Measurements from ENCODE around the gene ZNF444. TPM values are rescaled to one million over a fixed set of nuclear protein-coding genes. Genes with fewer than 3 reads are reported as not detected.
"Not testable (repeated sequence)": the region's sequence is repeated elsewhere in the genome, so short reads cannot be mapped to it uniquely, and the experiment has no call there.

ZNF444 gene
- total RNA-seq, 2 donors from 2014 or later: 62.0 to 105 TPM

DNA sequence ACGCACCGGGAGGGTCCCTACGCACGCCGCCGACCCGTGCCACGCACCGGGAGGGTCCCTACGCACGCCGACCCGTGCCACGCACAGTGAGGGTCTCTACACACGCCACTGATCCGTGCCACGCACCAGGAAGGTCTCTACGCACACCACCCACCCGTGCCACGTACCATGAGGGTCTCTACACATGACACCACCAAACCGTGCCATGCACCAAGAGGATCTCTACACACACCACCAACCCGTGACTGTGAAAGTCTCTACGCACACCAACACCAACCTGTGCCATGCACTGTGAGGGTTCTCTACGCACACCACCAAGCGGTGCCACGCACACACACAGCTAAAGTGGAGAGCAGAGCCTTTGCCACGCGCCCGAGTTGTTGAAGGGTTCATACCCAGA lies 36.7 kb upstream of the ZNF444 start:
- WGBS: 97% methylated on average over 22 of the region's 29 CpGs
- peaks cover 17% of the 10 kb centered on the region for H3K4me1 ChIP-seq (replicated peaks)
- intact Hi-C loops (cut with DNase I): loop anchor here (2.0 kb wide), 2 partner anchors 36 to 68 kb away; partner anchors contain the start of gene ZNF444

DNA sequence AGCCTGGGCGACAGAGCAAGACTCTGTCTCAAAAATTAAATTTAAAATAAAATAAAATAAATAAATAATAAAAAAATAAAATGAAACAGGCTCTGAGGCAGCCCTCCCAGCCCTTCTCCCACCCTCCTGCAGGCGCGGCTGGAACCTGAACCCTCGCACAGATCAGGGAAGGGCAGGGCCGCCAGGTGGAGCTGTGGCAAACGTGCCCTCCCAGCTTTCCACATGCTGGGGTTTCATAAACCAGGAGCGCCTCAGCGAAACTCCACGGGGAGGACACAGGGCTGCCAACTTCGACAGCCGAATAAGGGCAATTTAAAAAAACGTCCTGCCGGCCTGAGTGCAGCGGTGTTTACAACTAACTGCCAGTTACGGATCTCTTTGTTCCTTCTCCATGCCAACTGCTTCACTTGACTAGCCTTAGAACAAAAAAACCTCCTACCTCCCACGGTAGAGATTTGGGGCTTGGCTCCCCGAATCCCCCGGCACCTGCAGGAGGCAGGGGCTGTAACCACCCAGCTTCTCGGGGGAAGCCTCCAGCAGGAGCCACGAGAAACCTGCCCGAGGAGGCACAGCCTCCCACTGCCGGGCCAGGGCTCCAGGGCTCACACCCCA lies 35.9 kb upstream of the ZNF444 start:
- peak; percentile 93 for DNase-seq (ENCODE audit: low spot score)
- Histone ChIP-seq H3K4me3 (peak overlapping the region in 1 of 2 donors; percentile 1), H3K36me3 (peaks cover 0 to 4% of the 10 kb centered on the region in 2 donors), H3K27ac (peak overlapping the region; percentile 77 to 83), H3K4me1 (replicated peaks) (peaks cover 18% of the 10 kb centered on the region), H3K27me3 (replicated peaks; ENCODE audit: insufficient read depth) (no peaks in the 10 kb centered on the region), H3K9me3 (no peaks in the 10 kb centered on the region)
- intact Hi-C loops (cut with DNase I): loop anchor here (2.0 kb wide), 2 partner anchors 36 to 68 kb away; partner anchors contain the start of gene ZNF444
- WGBS: 11% methylated on average over 22 of the region's 22 CpGs
- TF ChIP-seq, protein P1, sequence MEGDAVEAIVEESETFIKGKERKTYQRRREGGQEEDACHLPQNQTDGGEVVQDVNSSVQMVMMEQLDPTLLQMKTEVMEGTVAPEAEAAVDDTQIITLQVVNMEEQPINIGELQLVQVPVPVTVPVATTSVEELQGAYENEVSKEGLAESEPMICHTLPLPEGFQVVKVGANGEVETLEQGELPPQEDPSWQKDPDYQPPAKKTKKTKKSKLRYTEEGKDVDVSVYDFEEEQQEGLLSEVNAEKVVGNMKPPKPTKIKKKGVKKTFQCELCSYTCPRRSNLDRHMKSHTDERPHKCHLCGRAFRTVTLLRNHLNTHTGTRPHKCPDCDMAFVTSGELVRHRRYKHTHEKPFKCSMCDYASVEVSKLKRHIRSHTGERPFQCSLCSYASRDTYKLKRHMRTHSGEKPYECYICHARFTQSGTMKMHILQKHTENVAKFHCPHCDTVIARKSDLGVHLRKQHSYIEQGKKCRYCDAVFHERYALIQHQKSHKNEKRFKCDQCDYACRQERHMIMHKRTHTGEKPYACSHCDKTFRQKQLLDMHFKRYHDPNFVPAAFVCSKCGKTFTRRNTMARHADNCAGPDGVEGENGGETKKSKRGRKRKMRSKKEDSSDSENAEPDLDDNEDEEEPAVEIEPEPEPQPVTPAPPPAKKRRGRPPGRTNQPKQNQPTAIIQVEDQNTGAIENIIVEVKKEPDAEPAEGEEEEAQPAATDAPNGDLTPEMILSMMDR (IDR thresholded peaks at IDR 0.05): peak; percentile 70 to 93 (median 88)
- TF ChIP-seq POLR2AphosphoS5 (IDR thresholded peaks at IDR 0.05) (peak; percentile 90), POLR2A (IDR thresholded peaks at IDR 0.05) (no peak)

More for the DNA sequence above, 36.7 kb upstream of the ZNF444 start:
- no peak for DNase-seq (ENCODE audit: low spot score)
- no peak for TF ChIP-seq POLR2A (IDR thresholded peaks at IDR 0.05)
- TF ChIP-seq POLR2AphosphoS5 (IDR thresholded peaks at IDR 0.05): no peak
- TF ChIP-seq, protein P1 (IDR thresholded peaks at IDR 0.05): no peak
- no peaks in the 10 kb centered on the region for H3K9me3 ChIP-seq
- no peaks in the 10 kb centered on the region for H3K27me3 ChIP-seq (replicated peaks; ENCODE audit: insufficient read depth)
- no peak overlapping the region for H3K4me3 ChIP-seq
- no peak overlapping the region for H3K27ac ChIP-seq
- peaks cover 0 to 4% of the 10 kb centered on the region in 2 donors for H3K36me3 ChIP-seq

DNA sequence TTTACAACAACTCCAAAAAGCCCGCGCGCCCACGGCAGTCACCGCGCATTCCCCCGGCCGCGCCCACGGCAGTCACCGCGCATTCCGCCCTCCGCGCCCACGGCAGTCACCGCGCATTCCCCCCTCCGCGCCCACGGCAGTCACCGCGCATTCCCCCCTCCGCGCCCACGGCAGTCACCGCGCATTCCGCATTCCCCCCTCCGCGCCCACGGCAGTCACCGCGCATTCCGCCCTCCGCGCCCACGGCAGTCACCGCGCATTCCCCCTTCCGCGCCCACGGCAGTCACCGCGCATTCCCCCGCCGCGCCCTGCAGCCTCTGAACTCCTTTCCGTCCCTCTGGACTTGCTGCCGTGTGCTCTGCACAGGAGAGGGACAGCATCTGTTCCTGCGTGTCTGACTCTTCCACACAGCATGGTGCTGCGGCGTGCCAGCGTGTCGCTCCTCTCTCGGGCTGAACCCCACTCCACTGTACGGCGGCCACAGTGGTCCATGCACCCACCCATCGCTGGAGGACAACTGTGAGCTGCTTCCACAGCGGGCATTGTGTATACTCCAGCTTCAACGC lies 35.2 kb upstream of the ZNF444 start:
- Histone ChIP-seq H3K27ac (peak overlapping the region; percentile 77 to 83), H3K4me1 (replicated peaks) (peaks cover 25% of the 10 kb centered on the region)
- 84% methylated on average over 61 of the region's 61 CpGs for WGBS
- DNase-seq (ENCODE audit: low spot score); H3K4me3 ChIP-seq; H3K27me3 ChIP-seq (replicated peaks; ENCODE audit: insufficient read depth); H3K9me3 ChIP-seq; H3K36me3 ChIP-seq: not testable (repeated sequence)
- intact Hi-C loops (cut with DNase I): loop anchor here (2.0 kb wide), 2 partner anchors 35 to 67 kb away; partner anchors contain the start of gene ZNF444

DNA sequence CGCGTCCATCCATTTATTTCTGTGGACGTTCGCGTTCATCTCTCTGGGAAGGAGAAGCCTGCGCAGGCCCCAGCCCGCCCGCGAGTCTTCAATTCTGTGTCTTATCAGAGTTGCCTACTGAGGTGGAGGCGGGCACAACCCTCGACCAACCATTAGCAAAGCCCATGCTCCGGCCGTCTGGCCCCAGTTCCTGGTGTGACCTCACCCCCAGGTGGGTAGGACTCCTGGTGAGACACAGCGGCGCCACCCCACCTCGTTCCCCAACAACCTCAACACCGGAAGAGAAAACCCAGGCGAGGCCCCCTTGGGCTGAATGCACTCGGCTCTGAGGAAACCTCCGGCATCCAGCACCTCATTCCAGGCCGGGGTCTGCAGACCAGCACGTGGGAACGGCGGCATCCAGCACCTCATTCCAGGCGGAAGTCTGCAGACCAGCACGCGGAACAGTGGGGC lies 34.7 kb upstream of the ZNF444 start:
- peak overlapping the region in 1 of 2 donors; percentile 77 for H3K27ac ChIP-seq
- no peaks in the 10 kb centered on the region for H3K27me3 ChIP-seq (replicated peaks; ENCODE audit: insufficient read depth)
- DNase-seq (ENCODE audit: low spot score): no peak
- H3K4me3 ChIP-seq: no peak overlapping the region
- H3K36me3 ChIP-seq: peaks cover 0 to 4% of the 10 kb centered on the region in 2 donors
- 82% methylated on average over 27 of the region's 27 CpGs for WGBS
- TF ChIP-seq, protein P1 (IDR thresholded peaks at IDR 0.05): no peak
- TF ChIP-seq POLR2AphosphoS5 (IDR thresholded peaks at IDR 0.05): no peak
- TF ChIP-seq POLR2A (IDR thresholded peaks at IDR 0.05): no peak
- no peaks in the 10 kb centered on the region for H3K9me3 ChIP-seq
- peaks cover 30% of the 10 kb centered on the region for H3K4me1 ChIP-seq (replicated peaks)
- intact Hi-C loops (cut with DNase I): no loop called here

DNA sequence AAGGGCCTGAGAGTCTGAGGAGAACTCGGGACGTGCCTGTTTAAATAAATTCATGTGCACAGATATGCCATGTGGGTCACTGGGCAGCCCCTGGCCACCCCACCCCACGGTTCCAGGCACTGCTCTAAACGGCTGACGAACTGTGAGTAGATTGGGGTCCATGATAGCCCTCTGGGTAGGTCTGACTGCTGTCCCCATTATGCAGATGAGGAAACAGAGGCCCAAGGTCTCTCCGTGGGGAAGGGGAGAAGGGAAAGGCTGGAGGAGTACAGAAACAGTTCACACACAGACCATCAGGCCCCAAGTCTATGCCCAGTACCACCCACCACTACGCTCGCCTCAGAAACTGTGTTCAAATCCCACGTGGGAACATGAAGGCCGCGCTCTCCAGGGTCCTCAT lies 34.1 kb upstream of the ZNF444 start:
- no peaks in the 10 kb centered on the region for H3K27me3 ChIP-seq (replicated peaks; ENCODE audit: insufficient read depth)
- H3K27ac ChIP-seq: no peak overlapping the region
- DNase-seq (ENCODE audit: low spot score): no peak
- 83% methylated on average over 11 of the region's 11 CpGs for WGBS
- no peak overlapping the region for H3K4me3 ChIP-seq
- peaks cover 36% of the 10 kb centered on the region for H3K4me1 ChIP-seq (replicated peaks)
- H3K9me3 ChIP-seq: no peaks in the 10 kb centered on the region
- peaks cover 0 to 4% of the 10 kb centered on the region in 2 donors for H3K36me3 ChIP-seq
- TF ChIP-seq POLR2AphosphoS5 (IDR thresholded peaks at IDR 0.05): no peak
- TF ChIP-seq POLR2A (IDR thresholded peaks at IDR 0.05): no peak
- TF ChIP-seq, protein P1 (IDR thresholded peaks at IDR 0.05): no peak
- intact Hi-C loops (cut with DNase I): no loop called here

Data from prostate gland (tissue), 2 donors.